Measurements from ENCODE around the gene TMEM107. TPM values are rescaled to one million over a fixed set of nuclear protein-coding genes. Genes with fewer than 3 reads are reported as not detected.

Gene TMEM107
- total RNA-seq, 2 donors from 2014 or later = 11.3 to 12.6 TPM

- DNase-seq = peak in 1 of 2 donors; percentile 3
- intact Hi-C loops (cut with DNase I, micrococcal nuclease) = no loop called here
- ATAC-seq = no peak
These were observed 33.1 kb downstream of the TMEM107 start for GRCh38 chr17:8142887-8143580.

- intact Hi-C loops (cut with DNase I, micrococcal nuclease) = no loop called here
- peak in 1 of 2 donors; percentile 6 for DNase-seq
- no peak for ATAC-seq
These were observed 33.9 kb downstream of the TMEM107 start for GRCh38 chr17:8142158-8142886.

- intact Hi-C loops (cut with DNase I, micrococcal nuclease) = no loop called here
- DNase-seq = peak in 1 of 2 donors; percentile 6
- no peak for ATAC-seq
These were observed 34.4 kb downstream of the TMEM107 start for GRCh38 chr17:8141741-8142140.

- DNase-seq = no peak
- intact Hi-C loops (cut with DNase I, micrococcal nuclease) = no loop called here
- no peak for ATAC-seq
These were observed 35.1 kb downstream of the TMEM107 start for GRCh38 chr17:8141045-8141444.

GRCh38 chr17:8140065-8141029, 35.8 kb downstream of the TMEM107 start:
- ATAC-seq = no peak
- DNase-seq = no peak
- intact Hi-C loops (cut with DNase I, micrococcal nuclease) = no loop called here

- DNase-seq (peak; percentile 91 to 96), ATAC-seq (peak; percentile 96)
These were observed 37.4 kb downstream of the TMEM107 start for GRCh38 chr17:8138672-8139371.

GRCh38 chr17:8138374-8138671, 37.9 kb downstream of the TMEM107 start:
- DNase-seq (no peak), ATAC-seq (no peak)
- intact Hi-C loops (cut with DNase I, micrococcal nuclease) = no loop called here

More at GRCh38 chr17:8138672-8139371, 37.4 kb downstream of the TMEM107 start:
- intact Hi-C loops (cut with DNase I, micrococcal nuclease) = no loop called here

- ATAC-seq (no peak), DNase-seq (peak in 1 of 2 donors; percentile 33)
- intact Hi-C loops (cut with DNase I, micrococcal nuclease) = no loop called here
These were observed 38.4 kb downstream of the TMEM107 start for GRCh38 chr17:8137645-8138373.

GRCh38 chr17:8133941-8134340, 42.2 kb downstream of the TMEM107 start:
- ATAC-seq (no peak), DNase-seq (no peak)
- intact Hi-C loops (cut with DNase I, micrococcal nuclease) = no loop called here

- no peak for ATAC-seq
- no peak for DNase-seq
- intact Hi-C loops (cut with DNase I, micrococcal nuclease) = no loop called here
These were observed 42.8 kb downstream of the TMEM107 start for GRCh38 chr17:8133399-8133798.

GRCh38 chr17:8131844-8132441, 44.2 kb downstream of the TMEM107 start:
- intact Hi-C loops (cut with DNase I, micrococcal nuclease) = no loop called here
- ATAC-seq (no peak), DNase-seq (no peak)

GRCh38 chr17:8128125-8128784, 47.9 kb downstream of the TMEM107 start:
- intact Hi-C loops (cut with DNase I, micrococcal nuclease) = loop anchor here in 1 of 2 donors (10.0 kb wide), 1 partner anchor 57 kb away; no protein-coding TSS in a partner anchor
- no peak for DNase-seq
- ATAC-seq = no peak

GRCh38 chr17:8126491-8127066, 49.6 kb downstream of the TMEM107 start:
- intact Hi-C loops (cut with DNase I, micrococcal nuclease) = loop anchor here in 1 of 2 donors (10.0 kb wide), 1 partner anchor 58 kb away; no protein-coding TSS in a partner anchor
- peak in 1 of 2 donors; percentile 64 for DNase-seq

GRCh38 chr17:8125947-8126490, 50.2 kb downstream of the TMEM107 start:
- intact Hi-C loops (cut with DNase I, micrococcal nuclease) = loop anchor here in 1 of 2 donors (10.0 kb wide), 1 partner anchor 59 kb away; no protein-coding TSS in a partner anchor
- DNase-seq (peak in 1 of 2 donors; percentile 42), ATAC-seq (no peak)

More at GRCh38 chr17:8126491-8127066, 49.6 kb downstream of the TMEM107 start:
- ATAC-seq = peak; percentile 59

- DNase-seq (peak; percentile 65 to 77), ATAC-seq (peak; percentile 44)
- intact Hi-C loops (cut with DNase I, micrococcal nuclease) = loop anchor here in 1 of 2 donors (10.0 kb wide), 1 partner anchor 59 kb away; no protein-coding TSS in a partner anchor
These were observed 50.8 kb downstream of the TMEM107 start for GRCh38 chr17:8125154-8125946.

Data from left colon (tissue), 2 donors.